ENCODE results near the gene PGA3.

DNA sequence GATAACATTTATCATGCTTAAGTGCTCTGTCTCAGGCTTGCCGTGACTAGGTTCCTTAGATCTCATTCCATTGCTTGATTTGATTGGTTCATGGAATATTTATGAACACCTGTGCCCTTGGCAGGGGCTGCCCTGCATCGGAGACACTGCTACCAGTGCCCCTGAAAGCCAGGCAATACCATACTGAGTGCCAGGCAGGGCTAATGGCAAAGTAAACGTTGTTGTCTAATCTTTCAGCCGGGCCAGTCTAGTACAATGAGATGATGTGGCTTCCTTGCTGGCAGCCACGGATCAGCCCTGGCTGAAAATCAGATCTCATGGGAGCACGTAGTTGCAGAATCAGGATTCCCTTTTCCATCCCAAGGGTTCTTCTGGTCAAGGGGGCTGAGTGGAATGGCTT lies 5.0 kb upstream of the PGA3 start:
- TF ChIP-seq PBX3 (IDR thresholded peaks at IDR 0.05) (no peak), TAF1 (IDR thresholded peaks at IDR 0.05; ENCODE audit: borderline replicate concordance, low read depth, low read length) (no peak), MAX (IDR thresholded peaks at IDR 0.05; ENCODE audit: low read depth) (no peak), FOXM1 (IDR thresholded peaks at IDR 0.05; ENCODE audit: low read depth) (no peak), RAD21 (IDR thresholded peaks at IDR 0.05; ENCODE audit: low read length) (no peak), SIN3A (IDR thresholded peaks at IDR 0.05; ENCODE audit: borderline replicate concordance, low read depth, low read length) (no peak), TEAD4 (IDR thresholded peaks at IDR 0.05; ENCODE audit: borderline replicate concordance, insufficient read depth) (no peak), EZH2phosphoT487 (IDR thresholded peaks at IDR 0.05; ENCODE audit: borderline replicate concordance, low read depth) (no peak), NFIC (IDR thresholded peaks at IDR 0.05; ENCODE audit: borderline replicate concordance) (no peak), CTCF (IDR thresholded peaks at IDR 0.05) (no peak), YY1 (IDR thresholded peaks at IDR 0.05; ENCODE audit: low read depth) (no peak), MEF2A (IDR thresholded peaks at IDR 0.05; ENCODE audit: borderline replicate concordance, low read depth) (no peak)
- TF ChIP-seq, protein P1, sequence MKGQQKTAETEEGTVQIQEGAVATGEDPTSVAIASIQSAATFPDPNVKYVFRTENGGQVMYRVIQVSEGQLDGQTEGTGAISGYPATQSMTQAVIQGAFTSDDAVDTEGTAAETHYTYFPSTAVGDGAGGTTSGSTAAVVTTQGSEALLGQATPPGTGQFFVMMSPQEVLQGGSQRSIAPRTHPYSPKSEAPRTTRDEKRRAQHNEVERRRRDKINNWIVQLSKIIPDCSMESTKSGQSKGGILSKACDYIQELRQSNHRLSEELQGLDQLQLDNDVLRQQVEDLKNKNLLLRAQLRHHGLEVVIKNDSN (IDR thresholded peaks at IDR 0.05; ENCODE audit: borderline replicate concordance, low read depth): no peak
